ENCODE measurements around the gene SUSD1.

Gene SUSD1

DNA sequence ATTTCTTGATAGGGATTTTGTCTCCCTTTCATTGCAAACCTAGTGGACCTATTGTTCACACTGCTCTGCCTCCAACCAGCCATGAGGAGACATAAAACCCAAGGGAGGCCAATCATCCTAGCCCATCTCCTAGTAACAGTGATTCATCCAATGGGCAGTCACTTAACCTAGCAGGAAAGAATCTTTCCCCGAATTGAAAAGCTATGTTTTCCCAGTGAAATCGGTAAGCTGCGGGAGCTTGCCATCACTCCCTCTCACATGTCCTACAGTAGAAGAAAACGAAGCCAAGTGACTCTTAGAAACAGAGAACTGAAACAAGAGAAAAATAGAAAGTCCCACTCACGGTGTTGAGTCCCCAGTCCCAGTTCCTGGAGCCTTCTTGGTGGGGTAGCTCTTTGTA, 123.3 kb downstream of the SUSD1 start:
- no peak overlapping the region for H2AFZ ChIP-seq (ENCODE audit: low read depth, low read length)
- H3K4me3 ChIP-seq (ENCODE audit: insufficient read depth in 1 of 2, low read depth in 1 of 2, low read length in 2 of 2) = peak overlapping the region in 1 of 2 experiments; percentile 41
- peak overlapping the region; percentile 96 for H2AK5ac ChIP-seq (ENCODE audit: low read length, severe bottlenecking)
- peak overlapping the region; percentile 72 for H3K9ac ChIP-seq (ENCODE audit: low read length)
- H3K4ac ChIP-seq (ENCODE audit: low read depth in 1 of 2, low read length in 2 of 2) = peak overlapping the region in 1 of 2 experiments; percentile 4
- no peak overlapping the region for H2BK120ac ChIP-seq (ENCODE audit: low read depth, low read length)
- H3K36me3 ChIP-seq (ENCODE audit: control insufficient read depth in 1 of 2, insufficient read depth in 2 of 2, low read depth in 1 of 2, low read length in 2 of 2) = peaks cover 0 to 3% of the 10 kb centered on the region in 2 experiments
- H2BK5ac ChIP-seq (ENCODE audit: low read depth, low read length, poor library complexity, severe bottlenecking) = no peak overlapping the region
- peak overlapping the region; percentile 59 for H3K27ac ChIP-seq (ENCODE audit: low read length, poor library complexity, severe bottlenecking)
- peak overlapping the region in 1 of 2 experiments; percentile 3 for H3K18ac ChIP-seq (ENCODE audit: low read depth in 1 of 2, low read length in 2 of 2)
- H3K14ac ChIP-seq (ENCODE audit: low read length in 2 of 2) = no peak overlapping the region
- H3K23ac ChIP-seq (ENCODE audit: low read length in 2 of 2) = no peak overlapping the region
- no peak for DNase-seq
- peak overlapping the region; percentile 46 to 88 for H2BK12ac ChIP-seq (ENCODE audit: low read length in 2 of 2)
- H2BK15ac ChIP-seq (ENCODE audit: low read depth, poor library complexity, severe bottlenecking) = peak overlapping the region; percentile 44
- no peaks in the 10 kb centered on the region for H3K27me3 ChIP-seq (ENCODE audit: control insufficient read depth in 1 of 2, insufficient read depth in 1 of 2, low read length in 2 of 2)
- H3K79me1 ChIP-seq (replicated peaks; ENCODE audit: low read length, poor library complexity, severe bottlenecking) = peaks cover 2% of the 10 kb centered on the region
- H3K9me3 ChIP-seq (ENCODE audit: control insufficient read depth, low read length) = no peaks in the 10 kb centered on the region
- no peak overlapping the region for H4K91ac ChIP-seq (ENCODE audit: low read length)
- H4K8ac ChIP-seq (ENCODE audit: low read length) = no peak overlapping the region
- no peak overlapping the region for H3K4me2 ChIP-seq (ENCODE audit: low read length, poor library complexity, severe bottlenecking)
- 92% methylated on average over 5 of the region's 5 CpGs for WGBS
- H3K4me1 ChIP-seq (ENCODE audit: control insufficient read depth, insufficient read depth, low read depth, low read length) = peaks cover 10% of the 10 kb centered on the region

DNA sequence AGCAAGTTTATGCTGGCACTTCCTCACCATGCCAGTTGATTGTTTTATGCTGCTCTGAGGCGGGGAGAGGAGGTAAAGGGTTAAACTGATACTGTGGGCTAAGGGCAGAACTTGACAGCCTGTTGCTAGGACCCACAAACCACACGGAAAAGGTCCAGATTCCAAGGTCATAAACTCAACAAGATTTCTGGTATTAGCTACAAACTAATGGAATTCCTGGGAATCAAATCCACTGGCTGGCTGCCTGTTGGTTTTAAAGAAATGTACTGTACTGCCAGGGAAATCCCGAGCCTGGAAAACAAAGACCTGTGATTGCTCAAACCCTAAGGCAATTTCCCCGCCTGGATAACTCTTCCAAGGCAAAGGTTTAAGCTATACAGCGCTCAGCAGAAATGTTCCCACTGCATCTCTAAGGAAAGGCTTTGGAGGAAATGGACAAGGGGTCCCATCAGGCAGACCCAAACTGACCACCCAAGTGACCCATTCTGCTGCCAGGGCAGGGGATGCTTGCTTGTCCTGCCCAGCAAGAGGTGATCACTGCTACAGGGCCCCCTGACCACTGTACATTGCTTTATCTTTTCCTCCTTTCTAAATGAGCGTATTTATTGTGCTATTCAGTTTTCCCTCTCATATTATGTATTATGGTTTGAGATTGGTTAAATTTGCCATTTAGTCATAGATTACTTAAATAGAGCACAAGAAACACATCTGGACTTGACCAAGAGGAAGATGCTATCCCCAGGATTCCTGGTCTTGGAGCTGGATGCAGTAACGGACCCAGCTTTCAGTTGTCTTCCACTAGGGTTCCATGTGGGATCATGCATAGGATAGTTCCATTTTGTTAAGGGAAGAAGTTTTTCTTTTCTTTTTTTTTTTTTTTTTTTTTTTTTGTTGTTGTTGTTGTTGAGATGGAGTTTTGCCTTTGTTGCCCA, 124.3 kb downstream of the SUSD1 start:
- peak overlapping the region in 1 of 2 experiments; percentile 63 for H3K4me3 ChIP-seq (ENCODE audit: insufficient read depth in 1 of 2, low read depth in 1 of 2, low read length in 2 of 2)
- peak overlapping the region in 1 of 2 experiments; percentile 52 for H3K4ac ChIP-seq (ENCODE audit: low read depth in 1 of 2, low read length in 2 of 2)
- H3K27me3 ChIP-seq (ENCODE audit: control insufficient read depth in 1 of 2, insufficient read depth in 1 of 2, low read length in 2 of 2) = no peaks in the 10 kb centered on the region
- H3K9ac ChIP-seq (ENCODE audit: low read length) = peak overlapping the region; percentile 71
- no peak overlapping the region for H3K4me2 ChIP-seq (ENCODE audit: low read length, poor library complexity, severe bottlenecking)
- H4K8ac ChIP-seq (ENCODE audit: low read length) = no peak overlapping the region
- DNase-seq = peak; percentile 93
- 47% methylated on average over 5 of the region's 7 CpGs for WGBS
- no peak overlapping the region for H2BK15ac ChIP-seq (ENCODE audit: low read depth, poor library complexity, severe bottlenecking)
- peaks cover 10% of the 10 kb centered on the region for H3K4me1 ChIP-seq (ENCODE audit: control insufficient read depth, insufficient read depth, low read depth, low read length)
- peak overlapping the region in 1 of 2 experiments; percentile 13 for H3K14ac ChIP-seq (ENCODE audit: low read length in 2 of 2)
- H3K18ac ChIP-seq (ENCODE audit: low read depth in 1 of 2, low read length in 2 of 2) = peak overlapping the region; percentile 42 to 91
- peak overlapping the region; percentile 37 for H2BK120ac ChIP-seq (ENCODE audit: low read depth, low read length)
- H3K27ac ChIP-seq (ENCODE audit: low read length, poor library complexity, severe bottlenecking) = peak overlapping the region; percentile 92
- H3K9me3 ChIP-seq (ENCODE audit: control insufficient read depth, low read length) = no peaks in the 10 kb centered on the region
- peak overlapping the region in 1 of 2 experiments; percentile 80 for H2BK12ac ChIP-seq (ENCODE audit: low read length in 2 of 2)
- no peak overlapping the region for H3K23ac ChIP-seq (ENCODE audit: low read length in 2 of 2)
- H2BK5ac ChIP-seq (ENCODE audit: low read depth, low read length, poor library complexity, severe bottlenecking) = peak overlapping the region; percentile 84
- peaks cover 2% of the 10 kb centered on the region for H3K79me1 ChIP-seq (replicated peaks; ENCODE audit: low read length, poor library complexity, severe bottlenecking)
- H3K36me3 ChIP-seq (ENCODE audit: control insufficient read depth in 1 of 2, insufficient read depth in 2 of 2, low read depth in 1 of 2, low read length in 2 of 2) = peaks cover 0 to 3% of the 10 kb centered on the region in 2 experiments
- peak overlapping the region; percentile 83 for H4K91ac ChIP-seq (ENCODE audit: low read length)
- H2AFZ ChIP-seq (ENCODE audit: low read depth, low read length) = no peak overlapping the region
- H2AK5ac ChIP-seq (ENCODE audit: low read length, severe bottlenecking) = peak overlapping the region; percentile 68

DNA sequence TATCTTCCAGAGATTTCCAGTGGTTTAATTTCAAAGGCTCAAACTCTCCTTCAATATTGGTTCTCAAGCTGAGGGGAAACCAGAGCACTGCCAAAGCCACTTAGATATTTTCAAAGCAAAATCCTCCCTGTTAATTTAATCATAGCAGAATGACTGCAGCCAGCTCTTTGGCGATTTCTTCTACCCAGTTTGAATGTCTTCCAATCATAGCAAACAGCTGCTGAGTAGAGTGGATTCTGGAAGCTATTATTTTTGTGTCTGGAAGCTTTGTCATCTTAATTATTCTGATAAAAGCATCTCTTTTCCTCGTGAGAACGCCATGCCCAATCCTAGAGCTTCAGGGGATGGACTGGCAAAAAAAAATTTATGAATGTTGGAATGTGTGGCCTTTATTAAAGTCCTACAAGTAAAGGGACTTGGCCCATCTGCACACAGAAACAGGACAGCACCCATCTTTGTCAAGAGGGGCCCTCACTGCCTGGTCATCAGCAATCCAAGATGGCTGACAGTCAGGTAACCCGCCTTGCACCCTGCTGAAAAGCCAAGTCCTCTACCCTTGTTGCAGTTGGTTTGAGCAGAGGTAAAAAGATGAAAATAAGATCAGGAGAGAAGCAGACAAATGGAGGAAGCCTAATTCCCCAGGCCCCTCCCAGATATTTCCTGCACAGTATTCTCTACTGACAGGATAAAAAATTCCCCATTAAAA, 125.1 kb downstream of the SUSD1 start:
- H3K23ac ChIP-seq (ENCODE audit: low read length in 2 of 2) = no peak overlapping the region
- peak overlapping the region; percentile 60 for H2BK5ac ChIP-seq (ENCODE audit: low read depth, low read length, poor library complexity, severe bottlenecking)
- peaks cover 10% of the 10 kb centered on the region for H3K4me1 ChIP-seq (ENCODE audit: control insufficient read depth, insufficient read depth, low read depth, low read length)
- H3K18ac ChIP-seq (ENCODE audit: low read depth in 1 of 2, low read length in 2 of 2) = peak overlapping the region; percentile 61 to 91
- peaks cover 0 to under 1% of the 10 kb centered on the region in 2 experiments for H3K36me3 ChIP-seq (ENCODE audit: control insufficient read depth in 1 of 2, insufficient read depth in 2 of 2, low read depth in 1 of 2, low read length in 2 of 2)
- DNase-seq = no peak
- peak overlapping the region; percentile 76 to 89 for H3K4ac ChIP-seq (ENCODE audit: low read depth in 1 of 2, low read length in 2 of 2)
- no peak overlapping the region for H2AFZ ChIP-seq (ENCODE audit: low read depth, low read length)
- peaks cover 2% of the 10 kb centered on the region for H3K79me1 ChIP-seq (replicated peaks; ENCODE audit: low read length, poor library complexity, severe bottlenecking)
- peak overlapping the region; percentile 94 for H4K91ac ChIP-seq (ENCODE audit: low read length)
- H2BK12ac ChIP-seq (ENCODE audit: low read length in 2 of 2) = peak overlapping the region; percentile 70 to 92
- H2BK15ac ChIP-seq (ENCODE audit: low read depth, poor library complexity, severe bottlenecking) = peak overlapping the region; percentile 54
- H4K8ac ChIP-seq (ENCODE audit: low read length) = peak overlapping the region; percentile 91
- H3K9ac ChIP-seq (ENCODE audit: low read length) = peak overlapping the region; percentile 71
- peak overlapping the region in 1 of 2 experiments; percentile 44 for H3K4me3 ChIP-seq (ENCODE audit: insufficient read depth in 1 of 2, low read depth in 1 of 2, low read length in 2 of 2)
- H2AK5ac ChIP-seq (ENCODE audit: low read length, severe bottlenecking) = peak overlapping the region; percentile 99
- H3K27me3 ChIP-seq (ENCODE audit: control insufficient read depth in 1 of 2, insufficient read depth in 1 of 2, low read length in 2 of 2) = no peaks in the 10 kb centered on the region
- H2BK120ac ChIP-seq (ENCODE audit: low read depth, low read length) = no peak overlapping the region
- no peaks in the 10 kb centered on the region for H3K9me3 ChIP-seq (ENCODE audit: control insufficient read depth, low read length)
- H3K27ac ChIP-seq (ENCODE audit: low read length, poor library complexity, severe bottlenecking) = peak overlapping the region; percentile 92
- H3K4me2 ChIP-seq (ENCODE audit: low read length, poor library complexity, severe bottlenecking) = no peak overlapping the region
- H3K14ac ChIP-seq (ENCODE audit: low read length in 2 of 2) = no peak overlapping the region
- 96% methylated on average over 3 of the region's 4 CpGs for WGBS
